GM18505 (cell line): Measurements from ENCODE around the gene RAB17.
A peak's percentile ranks its signal among the peaks of the same experiment; 100 is the strongest.

Experiments
- ATAC-seq: cut with Tn5 transposase; IDR thresholded peaks from one replicate; pipeline ENCODE4 v1.9.1; 2021; ENCODE audit not compliant: unreplicated experiment
- POLR2A ChIP-seq: IDR thresholded peaks from 4 replicates; pipeline ENCODE4 v1.6.1; 2011; ENCODE audit warnings: borderline replicate concordance; ENCODE audit not compliant: insufficient read depth, insufficient read length; ENCODE audit errors: extremely low read depth

RAB17 gene

DNA sequence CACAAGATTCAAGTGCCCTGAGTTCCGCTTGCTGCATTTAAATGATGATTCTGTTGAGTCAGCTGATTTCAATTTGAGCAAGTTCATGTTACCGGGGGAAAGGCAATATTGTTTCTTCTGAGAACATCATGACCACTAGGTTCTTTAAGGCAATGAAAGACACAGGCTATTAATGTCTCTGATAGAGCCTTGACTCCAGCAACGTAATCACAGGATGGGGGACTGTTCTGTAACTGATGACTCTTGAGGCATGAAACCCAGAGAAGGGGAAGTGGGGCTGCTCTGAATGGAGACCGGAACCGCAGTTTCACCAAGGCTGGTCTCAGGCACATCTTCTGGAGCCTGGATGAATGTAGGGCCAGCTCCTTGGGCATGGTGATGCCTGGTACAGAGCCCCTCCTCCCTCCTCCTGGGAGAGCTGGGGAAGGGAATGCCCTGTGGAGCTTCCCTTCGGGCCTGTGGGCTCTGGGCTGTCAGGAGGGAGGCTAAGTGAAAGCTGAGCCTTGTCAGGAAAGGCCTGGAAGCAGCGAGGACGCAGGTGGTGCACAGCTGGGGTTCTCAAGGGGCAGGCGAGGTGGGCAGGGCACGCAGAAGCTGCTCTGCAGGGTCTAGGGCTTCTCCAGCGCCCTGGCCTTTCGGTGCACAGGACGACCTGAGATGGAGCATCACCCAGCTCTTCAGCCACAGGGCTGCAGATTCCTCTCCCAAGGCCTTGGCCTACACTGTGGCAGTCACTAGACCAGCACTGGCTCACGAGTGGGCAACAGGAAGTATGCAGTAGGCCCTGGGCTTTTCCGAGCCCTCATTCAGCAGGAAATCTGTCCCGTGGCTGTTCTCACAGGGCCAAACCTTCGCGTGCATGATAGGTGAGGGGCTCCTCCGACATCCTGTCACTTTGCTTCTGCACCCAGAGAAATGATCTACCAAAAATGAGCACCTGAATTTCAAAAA is 60.8 kb downstream of the RAB17 start:
- peak; percentile 72 for ATAC-seq
- TF ChIP-seq POLR2A, result no peak

DNA sequence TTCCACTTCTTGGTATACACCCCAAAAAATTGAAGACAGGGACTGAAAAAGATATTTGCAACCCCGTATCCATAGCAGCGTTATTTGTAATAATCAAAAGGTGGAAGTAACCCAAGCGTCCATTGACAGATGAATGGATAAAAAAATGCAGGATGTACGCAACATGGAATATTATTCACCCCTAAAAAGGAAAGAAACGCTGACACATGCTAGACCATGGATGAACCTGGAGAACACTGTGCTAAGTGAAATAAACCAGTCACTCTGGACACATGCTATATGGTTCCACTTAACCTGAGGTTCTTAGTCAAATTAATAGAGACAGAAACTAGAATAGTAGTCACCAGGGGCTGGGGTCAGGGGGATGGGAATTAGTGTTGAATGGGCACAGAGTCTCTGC is 62.8 kb downstream of the RAB17 start:
- no peak for TF ChIP-seq POLR2A
- no peak for ATAC-seq

DNA sequence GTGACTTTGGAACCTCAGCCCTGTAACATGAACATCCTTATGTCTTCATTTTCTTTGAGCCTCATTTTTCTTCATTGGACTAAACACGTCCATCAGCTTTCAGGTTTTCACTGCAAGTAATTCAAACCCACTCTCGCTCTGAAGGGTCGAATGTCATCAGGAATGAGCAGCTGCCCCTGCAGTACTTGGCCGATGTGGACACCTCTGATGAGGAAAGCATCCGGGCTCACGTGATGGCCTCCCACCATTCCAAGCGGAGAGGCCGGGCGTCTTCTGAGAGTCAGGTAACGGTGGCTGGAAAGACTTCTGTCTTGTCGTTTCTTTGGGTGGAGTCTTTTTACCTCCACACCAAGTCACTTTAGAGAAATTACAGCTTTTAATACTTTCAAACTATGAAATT is 63.3 kb downstream of the RAB17 start:
- no peak for TF ChIP-seq POLR2A
- ATAC-seq, result no peak

DNA sequence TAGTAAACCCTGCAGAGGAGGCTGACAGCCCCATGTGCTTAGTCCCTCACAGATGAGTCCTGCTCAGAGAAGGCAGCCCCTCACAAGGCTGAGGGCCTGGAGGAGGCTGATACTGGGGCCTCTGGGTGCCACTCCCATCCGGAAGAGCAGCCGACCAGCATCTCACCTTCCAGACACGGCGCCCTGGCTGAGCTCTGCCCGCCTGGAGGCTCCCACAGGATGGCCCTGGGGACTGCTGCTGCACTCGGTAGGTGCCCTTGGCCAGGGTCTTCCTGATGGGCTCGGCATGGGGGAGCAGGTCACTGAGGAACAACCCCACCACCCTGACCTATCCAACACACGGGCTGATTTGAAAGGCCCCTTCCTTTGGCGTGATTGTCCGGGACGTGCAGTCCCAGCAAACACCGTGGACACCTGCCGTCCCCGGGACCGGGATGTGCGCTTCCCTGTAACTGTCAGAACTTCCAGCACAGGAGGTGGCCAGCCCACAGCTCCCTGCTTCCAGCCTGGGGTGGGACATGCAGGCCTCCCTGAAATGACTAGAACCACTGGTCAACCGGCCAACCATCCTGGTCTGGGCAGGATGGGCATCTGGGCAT is 64.9 kb downstream of the RAB17 start:
- no peak for ATAC-seq
- TF ChIP-seq POLR2A, result no peak

DNA sequence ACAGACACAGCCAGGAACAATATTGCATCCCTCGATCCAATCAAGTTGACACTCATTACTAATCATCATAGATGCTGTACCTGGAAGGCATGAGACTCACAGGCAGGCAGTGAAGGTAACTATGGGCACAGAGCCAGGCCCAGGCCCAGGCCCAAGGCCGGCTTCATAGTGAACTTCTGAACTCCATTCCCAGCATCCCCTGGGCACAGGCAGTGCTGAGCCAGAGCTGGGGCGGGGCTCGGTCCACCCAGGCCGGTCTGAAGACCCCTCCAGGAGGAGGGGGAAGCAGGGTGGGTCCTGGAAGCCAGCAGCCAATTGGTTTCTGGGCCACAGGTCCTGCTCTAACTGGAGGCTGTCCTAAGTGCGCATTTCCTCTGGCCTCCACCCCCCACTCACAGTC is 65.9 kb downstream of the RAB17 start:
- no peak for ATAC-seq
- no peak for TF ChIP-seq POLR2A
